Adipocyte (in vitro differentiated cells): ENCODE data around the gene PYY.
"Not testable (repeated sequence)": the region's sequence is repeated elsewhere in the genome, so short reads cannot be mapped to it uniquely, and the experiment has no call there.

Experiments used
- DNase-seq: peaks from one replicate; pipeline ENCODE4 v3.0.0-alpha.2; 2015; ENCODE audit warnings: low read depth
- H3K27me3 ChIP-seq: replicated peaks from 2 replicates; pipeline ENCODE4 v1.7.0; 2013; ENCODE audit warnings: mild to moderate bottlenecking, low read length, moderate library complexity; ENCODE audit not compliant: control insufficient read depth, insufficient read depth
- H3K36me3 ChIP-seq: 2 replicates; pipeline ENCODE4 v1.7.0; 2013; ENCODE audit warnings: low read length, mild to moderate bottlenecking, moderate library complexity; ENCODE audit not compliant: control insufficient read depth, insufficient read depth, severe bottlenecking
- H3K4me1 ChIP-seq: 2 replicates; pipeline ENCODE4 v1.7.0; 2013; ENCODE audit warnings: mild to moderate bottlenecking, low read length, moderate library complexity; ENCODE audit not compliant: control insufficient read depth, insufficient read depth
- H3K4me3 ChIP-seq: 2 replicates; pipeline ENCODE4 v1.7.0; 2013; ENCODE audit warnings: mild to moderate bottlenecking, low read length, moderate library complexity
- H3K9ac ChIP-seq: 2 replicates; pipeline ENCODE4 v1.7.0; 2013; ENCODE audit warnings: mild to moderate bottlenecking, low read length, moderate library complexity
- H3K9me3 ChIP-seq: 2 replicates; pipeline ENCODE4 v1.7.0; 2013; ENCODE audit warnings: mild to moderate bottlenecking, low read length, moderate library complexity; ENCODE audit not compliant: control insufficient read depth

Gene PYY

DNA sequence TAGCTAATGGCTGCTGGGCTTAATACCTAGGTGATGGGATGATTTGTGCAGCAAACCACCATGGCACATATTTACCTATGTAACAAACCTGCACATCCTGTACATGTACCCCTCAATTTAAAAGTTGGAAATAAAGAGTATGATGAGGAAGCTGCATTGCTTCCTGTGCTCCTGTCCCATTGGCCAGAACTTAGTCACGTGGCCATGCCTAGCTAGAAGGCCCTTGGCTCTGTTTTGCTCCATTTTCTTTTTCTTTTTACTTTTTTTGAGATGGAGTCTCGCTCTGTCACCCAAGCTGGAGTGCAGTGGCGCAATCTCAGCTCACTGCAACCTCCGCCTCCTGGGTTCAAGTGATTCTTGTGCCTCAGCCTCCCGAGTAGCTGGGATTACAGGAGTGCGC, 7.6 kb upstream of the PYY start:
- not testable (repeated sequence) for DNase-seq

GRCh38 chr17:43958748-43959352, 5.1 kb upstream of the PYY start:
- no peaks in the 10 kb centered on the region for H3K9me3 ChIP-seq
- no peaks in the 10 kb centered on the region for H3K36me3 ChIP-seq
- no peak overlapping the region for H3K4me3 ChIP-seq
- no peak for DNase-seq
- H3K4me1 ChIP-seq = no peaks in the 10 kb centered on the region
- no peak overlapping the region for H3K9ac ChIP-seq
- no peaks in the 10 kb centered on the region for H3K27me3 ChIP-seq

More for the DNA sequence above, 7.6 kb upstream of the PYY start:
- H3K4me3 ChIP-seq, H3K9ac ChIP-seq, H3K4me1 ChIP-seq, H3K9me3 ChIP-seq, H3K36me3 ChIP-seq, H3K27me3 ChIP-seq: not testable (repeated sequence)

DNA sequence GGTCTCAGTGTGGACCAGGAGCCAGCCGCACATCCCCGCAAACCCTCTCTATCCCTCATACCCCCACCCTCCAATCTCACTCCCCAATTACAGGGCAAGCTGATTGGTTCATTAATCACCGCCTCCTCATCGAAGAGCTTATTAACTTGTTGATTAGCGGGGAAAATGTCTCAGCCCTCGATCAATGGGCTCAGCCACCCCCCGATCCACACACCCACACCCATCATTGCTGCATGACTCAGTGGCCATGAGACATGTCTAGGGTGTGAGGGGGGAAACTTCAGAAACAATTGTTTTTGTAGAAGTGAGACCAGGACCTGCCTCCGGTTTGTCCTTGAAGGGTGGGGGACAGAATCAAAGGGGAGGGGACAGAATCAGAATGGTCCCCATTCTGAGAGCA, 2.5 kb upstream of the PYY start:
- H3K9me3 ChIP-seq = no peaks in the 10 kb centered on the region
- peaks cover 4% of the 10 kb centered on the region for H3K4me1 ChIP-seq
- H3K4me3 ChIP-seq = no peak overlapping the region
- H3K9ac ChIP-seq = no peak overlapping the region
- no peak for DNase-seq
- H3K27me3 ChIP-seq = peaks cover 25% of the 10 kb centered on the region
- no peaks in the 10 kb centered on the region for H3K36me3 ChIP-seq

DNA sequence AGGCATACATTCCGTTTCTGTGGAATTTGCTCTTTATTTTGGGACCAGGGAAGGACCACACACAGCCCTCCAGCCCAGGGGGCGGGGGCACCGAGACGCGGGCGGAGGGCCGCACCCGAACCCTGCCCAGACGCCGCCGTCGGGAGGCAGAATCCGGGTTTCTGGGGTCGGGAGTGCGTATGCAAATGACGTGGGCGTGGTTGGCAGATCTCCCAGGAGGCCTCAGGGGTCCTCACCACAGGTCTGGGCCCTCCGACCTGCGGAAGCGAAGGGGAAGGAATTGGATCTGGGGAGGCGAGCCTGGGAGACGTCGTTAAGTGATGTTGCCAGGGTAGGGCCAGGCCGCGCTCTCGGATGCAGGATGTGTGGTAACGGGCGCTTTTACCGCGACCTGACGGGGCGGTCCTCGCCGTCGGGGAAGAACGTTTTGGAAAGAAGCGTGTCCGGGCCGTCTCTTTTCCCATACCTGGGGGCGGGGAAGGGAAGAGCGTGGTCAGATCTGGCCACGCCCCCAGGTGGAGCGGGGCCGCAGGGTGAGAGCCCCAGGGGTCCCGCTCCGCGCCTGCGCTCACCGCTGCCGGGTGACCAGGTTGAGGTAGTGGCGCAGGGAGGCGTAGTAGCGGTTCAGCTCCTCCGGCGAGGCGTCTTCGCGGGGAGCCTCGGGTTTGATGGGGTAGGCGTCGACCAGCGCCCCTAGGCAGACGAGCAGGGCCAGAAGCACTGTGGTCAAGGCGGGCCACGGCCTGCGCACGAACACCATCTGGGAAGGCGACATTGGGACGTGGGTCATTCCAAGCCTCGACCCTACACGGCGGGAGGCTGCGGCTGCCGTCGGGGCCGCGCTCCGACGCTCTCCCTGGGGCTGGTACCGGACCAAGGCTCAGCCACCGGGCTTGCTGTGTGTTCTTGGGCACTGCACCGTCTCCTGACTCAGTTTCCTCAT, 745 bp downstream of the PYY start:
- Histone ChIP-seq H3K27me3 (peaks cover 42% of the 10 kb centered on the region), H3K9ac (no peak overlapping the region), H3K4me3 (no peak overlapping the region), H3K9me3 (no peaks in the 10 kb centered on the region), H3K4me1 (peaks cover 4% of the 10 kb centered on the region), H3K36me3 (no peaks in the 10 kb centered on the region)
- no peak for DNase-seq

DNA sequence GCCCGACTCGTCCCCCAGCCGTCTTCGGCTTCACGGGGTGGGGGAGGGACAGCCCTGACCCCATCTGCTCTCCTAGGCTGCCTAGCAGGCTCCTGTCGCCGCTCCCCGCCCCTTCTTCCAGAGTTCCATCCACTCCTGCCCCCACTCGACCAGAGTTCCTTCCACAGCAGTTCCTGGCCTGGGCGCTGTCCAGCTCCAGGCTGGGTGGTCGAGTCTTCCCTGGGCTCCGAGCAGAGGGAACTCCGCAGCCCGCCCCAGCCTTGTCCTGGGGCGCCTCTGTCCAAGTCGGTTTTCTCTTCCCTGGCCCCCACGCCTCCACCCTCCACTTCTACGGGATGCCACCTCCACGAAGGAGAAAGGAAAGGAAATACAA, 1.4 kb downstream of the PYY start:
- H3K9ac ChIP-seq = no peak overlapping the region
- DNase-seq = no peak
- H3K9me3 ChIP-seq = no peaks in the 10 kb centered on the region
- H3K36me3 ChIP-seq = no peaks in the 10 kb centered on the region
- H3K4me1 ChIP-seq = peaks cover 4% of the 10 kb centered on the region
- no peak overlapping the region for H3K4me3 ChIP-seq
- H3K27me3 ChIP-seq = peaks cover 42% of the 10 kb centered on the region

DNA sequence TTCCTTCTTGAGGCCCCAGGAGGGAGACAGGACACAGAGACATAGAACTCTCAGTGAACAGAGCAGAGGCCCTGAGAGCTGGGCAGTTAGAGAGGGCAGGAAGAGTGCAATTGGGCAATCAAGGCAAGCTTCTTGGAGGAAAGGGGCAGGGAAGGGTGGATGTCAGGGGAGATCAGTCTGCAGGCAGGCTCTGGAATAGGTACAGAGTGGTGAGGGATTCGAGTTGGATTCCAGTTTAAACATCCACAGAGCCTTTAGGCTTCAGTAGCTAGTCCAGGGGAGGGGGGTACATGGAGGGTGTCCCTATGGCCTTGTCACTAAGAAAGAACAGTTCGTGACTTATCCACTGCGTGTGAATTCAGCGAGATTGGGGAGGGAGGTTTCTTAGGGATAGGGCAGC, 2.0 kb downstream of the PYY start:
- Histone ChIP-seq H3K4me1 (peaks cover 4% of the 10 kb centered on the region), H3K36me3 (no peaks in the 10 kb centered on the region), H3K4me3 (no peak overlapping the region), H3K9me3 (no peaks in the 10 kb centered on the region), H3K27me3 (peaks cover 42% of the 10 kb centered on the region), H3K9ac (no peak overlapping the region)
- DNase-seq = no peak

GRCh38 chr17:43950554-43950953, 3.2 kb downstream of the PYY start:
- Histone ChIP-seq H3K4me1 (peaks cover 4% of the 10 kb centered on the region), H3K27me3 (peaks cover 42% of the 10 kb centered on the region), H3K9ac (no peak overlapping the region), H3K36me3 (no peaks in the 10 kb centered on the region), H3K4me3 (no peak overlapping the region), H3K9me3 (no peaks in the 10 kb centered on the region)
- no peak for DNase-seq

GRCh38 chr17:43949781-43950180, 4.0 kb downstream of the PYY start:
- peaks cover 42% of the 10 kb centered on the region for H3K27me3 ChIP-seq

GRCh38 chr17:43946781-43947180, 7.0 kb downstream of the PYY start:
- Histone ChIP-seq H3K4me3 (no peak overlapping the region), H3K36me3 (no peaks in the 10 kb centered on the region), H3K4me1 (no peaks in the 10 kb centered on the region), H3K9ac (no peak overlapping the region), H3K9me3 (no peaks in the 10 kb centered on the region), H3K27me3 (peaks cover 22% of the 10 kb centered on the region)
- DNase-seq = no peak

More at GRCh38 chr17:43949781-43950180, 4.0 kb downstream of the PYY start:
- Histone ChIP-seq H3K36me3 (no peaks in the 10 kb centered on the region), H3K9ac (no peak overlapping the region), H3K9me3 (no peaks in the 10 kb centered on the region), H3K4me3 (no peak overlapping the region), H3K4me1 (peaks cover 4% of the 10 kb centered on the region)
- DNase-seq = no peak

DNA sequence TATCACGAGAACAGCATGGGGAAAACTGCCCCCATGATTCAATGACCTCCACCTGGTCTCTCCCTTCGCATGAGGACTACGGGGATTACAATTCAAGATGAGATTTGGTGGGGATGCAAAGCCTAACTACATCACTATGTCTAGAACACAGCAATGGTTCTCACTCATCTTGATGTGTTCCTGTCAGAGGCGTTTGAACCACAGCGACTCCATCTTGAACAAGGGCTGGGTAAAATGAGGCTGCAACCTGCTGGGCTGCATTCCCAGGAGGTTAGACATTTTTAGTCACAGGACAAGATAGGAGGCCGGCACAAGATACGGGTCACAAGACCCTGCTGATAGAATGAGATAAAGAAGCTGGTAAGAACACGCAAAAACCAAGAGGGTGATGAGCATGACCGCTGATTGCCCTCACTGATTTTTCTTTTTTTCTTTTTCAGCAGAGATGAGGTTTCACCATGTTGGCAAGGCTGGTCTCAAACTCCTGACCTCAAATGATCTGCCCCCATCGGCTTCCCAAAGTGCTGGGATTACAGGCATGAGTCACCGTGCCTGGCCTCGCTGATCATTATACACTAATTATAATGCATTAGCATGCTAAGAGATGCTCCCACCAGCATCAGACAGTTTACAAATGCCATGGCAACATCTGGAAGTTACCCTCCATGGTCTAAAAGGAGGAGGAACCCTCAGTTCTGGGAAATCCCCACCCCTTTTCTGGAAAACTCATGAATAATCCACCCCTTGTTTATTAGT, 8.5 kb downstream of the PYY start:
- Histone ChIP-seq H3K27me3 (peaks cover 10% of the 10 kb centered on the region), H3K9ac (no peak overlapping the region)
- DNase-seq = no peak

GRCh38 chr17:43942051-43942685, 11.6 kb downstream of the PYY start, which contains the start of gene PPY:
PPY (minus strand) TSS chr17:43942476; CDS start chr17:43941654, 822 bp downstream.
- no peak for DNase-seq
- H3K27me3 ChIP-seq = no peaks in the 10 kb centered on the region
- H3K9me3 ChIP-seq = no peaks in the 10 kb centered on the region
- no peak within 1 kb of the TSS for H3K4me3 ChIP-seq
- H3K9ac ChIP-seq = no peak within 1 kb of the TSS
- no peaks in the 10 kb centered on the region for H3K4me1 ChIP-seq
- no peaks in the 10 kb centered on the region for H3K36me3 ChIP-seq

More for the DNA sequence above, 8.5 kb downstream of the PYY start:
- H3K36me3 ChIP-seq = no peaks in the 10 kb centered on the region
- H3K4me3 ChIP-seq = no peak overlapping the region
- H3K4me1 ChIP-seq = no peaks in the 10 kb centered on the region
- no peaks in the 10 kb centered on the region for H3K9me3 ChIP-seq
